ENCODE results near the gene WWP2.
"Not testable (repeated sequence)": the region's sequence is repeated elsewhere in the genome, so short reads cannot be mapped to it uniquely, and the experiment has no call there.

Gene WWP2

DNA sequence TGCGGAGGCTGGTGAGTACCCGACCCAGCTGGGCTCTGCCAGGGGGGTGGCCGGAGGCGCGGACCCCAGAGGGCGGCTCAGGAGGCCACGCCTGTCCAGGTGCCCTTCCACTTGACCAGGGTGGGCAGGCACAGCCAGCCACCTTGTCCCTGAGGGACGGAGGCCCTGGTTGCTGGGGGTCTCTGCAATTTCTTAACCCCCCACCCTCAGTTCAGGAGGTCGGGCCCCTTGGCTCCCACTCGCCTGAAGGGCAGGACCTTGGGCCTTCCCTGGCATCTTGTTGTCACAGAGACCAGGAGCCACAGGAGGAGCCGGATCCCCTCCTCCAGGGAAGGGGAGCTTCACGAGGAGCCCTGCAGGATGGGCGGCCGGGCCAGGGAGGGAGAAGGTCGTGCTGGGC is 190.0 kb downstream of the WWP2 start:
- not testable (repeated sequence) for DNase-seq

DNA sequence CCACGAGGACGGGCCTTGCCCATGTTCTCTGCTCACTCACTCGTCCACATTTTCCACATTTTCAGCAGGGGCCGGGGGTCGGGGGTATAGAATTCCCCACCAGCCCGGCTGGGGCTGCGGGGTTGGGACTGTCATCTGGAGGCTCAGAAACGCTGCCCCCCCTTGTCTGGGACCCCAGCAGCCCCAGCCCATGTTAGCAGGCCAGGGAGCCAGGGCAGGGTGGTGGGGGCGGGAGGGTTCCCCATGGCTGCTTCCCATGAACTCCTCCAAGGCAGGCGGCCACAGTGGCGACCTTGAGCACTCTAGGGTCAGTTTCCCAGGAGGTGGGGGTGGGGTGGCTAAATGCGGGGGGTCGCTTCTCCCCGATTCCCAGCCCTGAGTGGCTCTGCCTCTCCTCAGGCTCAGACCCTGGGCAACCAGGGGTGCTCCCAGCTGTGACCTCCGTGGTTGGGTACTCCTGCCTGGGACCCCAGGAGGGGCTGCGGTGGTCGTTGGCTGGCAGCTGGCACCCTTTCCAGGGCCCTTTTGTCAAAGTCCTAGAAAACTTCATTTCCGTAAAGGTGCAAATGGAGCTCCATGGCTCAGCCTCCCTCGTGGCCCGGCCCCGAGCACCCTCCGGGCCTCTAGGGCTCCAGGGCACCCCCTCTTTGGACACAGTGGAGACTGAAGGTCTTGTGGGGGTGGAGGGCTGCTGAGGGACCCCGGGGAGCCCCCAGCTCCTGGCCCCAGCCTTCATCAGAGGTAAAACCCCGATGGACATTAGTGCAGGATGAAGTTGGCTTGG is 190.6 kb downstream of the WWP2 start:
- DNase-seq = not testable (repeated sequence)

- DNase-seq = not testable (repeated sequence)
Measured at GRCh38 chr16:69954241-69954640, 192.1 kb downstream of the WWP2 start.

DNA sequence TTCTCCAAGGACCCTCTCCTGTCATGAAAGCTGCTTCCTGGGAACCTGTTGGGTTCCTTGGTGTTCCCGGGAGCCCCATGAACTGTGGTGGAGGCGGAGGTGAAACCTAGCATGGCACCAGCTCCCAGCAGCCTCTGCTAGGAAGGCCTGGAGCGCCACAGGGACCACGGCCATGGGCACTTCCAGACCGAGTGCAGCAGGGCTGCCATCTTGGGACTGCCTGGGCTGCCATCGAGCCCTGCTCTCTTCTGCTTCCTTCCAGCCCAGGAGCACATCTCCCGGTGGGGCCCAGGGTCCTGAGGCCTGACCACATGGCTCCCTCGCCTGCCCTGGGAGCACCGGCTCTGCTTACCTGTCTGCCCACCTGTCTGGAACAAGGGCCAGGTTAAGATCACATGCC is 201.2 kb downstream of the WWP2 start:
- not testable (repeated sequence) for DNase-seq

DNA sequence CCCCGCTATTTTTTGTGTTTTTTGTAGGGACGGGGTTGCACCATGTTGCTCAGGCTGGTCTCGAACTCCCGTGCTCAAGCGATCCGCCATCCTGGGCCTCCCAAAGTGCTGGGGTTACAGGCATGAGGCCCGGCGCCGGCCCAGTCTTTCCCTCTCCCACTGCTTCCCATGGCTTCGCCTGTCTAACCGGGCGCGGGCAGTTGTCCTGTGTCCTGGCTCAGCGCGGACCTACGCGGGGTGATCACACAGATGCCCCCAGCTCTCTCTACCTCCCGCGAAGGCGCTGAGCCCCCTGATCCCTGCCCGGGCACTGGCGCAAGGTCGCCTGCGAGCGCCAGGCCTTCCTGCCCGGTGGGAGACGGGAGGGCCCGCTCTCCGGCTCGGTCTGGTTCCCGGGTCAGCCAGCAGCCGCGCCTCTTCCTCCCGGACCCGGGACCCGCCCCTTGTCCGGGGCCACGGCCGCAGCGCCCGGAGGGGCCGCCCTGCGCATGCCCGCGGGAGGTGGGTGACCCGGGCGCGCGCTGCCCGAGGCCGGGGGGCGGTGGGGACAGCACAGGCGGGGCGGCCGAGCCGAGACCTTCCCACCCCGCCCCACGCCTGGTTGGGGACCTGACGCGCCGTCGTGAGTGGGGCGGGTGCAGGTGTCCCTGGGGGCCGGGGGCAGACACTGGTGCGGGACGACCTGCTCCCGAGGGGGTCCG is 203.0 kb downstream of the WWP2 start:
- not testable (repeated sequence) for DNase-seq

GRCh38 chr16:69965661-69966054 is 203.5 kb downstream of the WWP2 start:
- not testable (repeated sequence) for DNase-seq

- DNase-seq = not testable (repeated sequence)
Measured at GRCh38 chr16:69967688-69968087, 205.6 kb downstream of the WWP2 start.

DNA sequence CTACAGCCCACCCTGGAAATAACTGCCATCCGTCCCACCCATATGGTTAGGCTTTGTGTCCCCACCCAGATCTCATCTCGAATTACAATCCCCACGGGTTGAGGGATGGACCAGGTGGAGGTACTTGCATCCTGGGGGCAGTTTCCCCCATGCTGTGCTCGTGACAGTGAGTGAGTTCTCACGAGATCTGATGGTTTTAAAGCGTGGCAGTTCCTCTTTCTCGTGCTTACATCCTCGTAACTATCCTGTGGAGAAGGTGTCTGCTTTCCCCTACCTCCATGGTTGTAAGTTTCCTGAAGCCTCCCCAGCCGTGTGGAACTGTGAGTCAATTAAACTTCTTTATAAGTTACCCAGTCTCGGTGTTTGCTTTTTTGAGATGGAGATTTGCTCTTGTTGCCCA is 206.0 kb downstream of the WWP2 start:
- not testable (repeated sequence) for DNase-seq

DNA sequence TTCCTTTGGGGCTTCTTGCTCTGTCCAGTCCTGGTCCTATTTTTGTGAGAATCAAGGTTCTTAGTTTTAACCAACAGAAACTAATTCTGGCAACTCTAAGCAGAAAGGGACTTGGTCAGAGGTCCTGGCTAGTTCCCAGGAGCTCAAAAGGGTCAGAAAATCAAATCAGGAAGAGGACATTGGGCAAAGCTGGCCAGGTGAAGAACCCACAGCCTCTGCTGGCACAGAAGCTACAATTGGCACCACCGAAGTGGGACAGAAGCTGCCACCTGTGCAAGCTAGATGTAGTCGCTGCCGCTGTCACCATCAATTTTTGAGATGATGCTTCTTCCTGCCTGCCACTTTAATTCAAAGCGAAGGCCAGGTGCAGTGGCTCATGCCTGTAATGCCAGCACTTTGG is 207.5 kb downstream of the WWP2 start:
- not testable (repeated sequence) for DNase-seq

DNA sequence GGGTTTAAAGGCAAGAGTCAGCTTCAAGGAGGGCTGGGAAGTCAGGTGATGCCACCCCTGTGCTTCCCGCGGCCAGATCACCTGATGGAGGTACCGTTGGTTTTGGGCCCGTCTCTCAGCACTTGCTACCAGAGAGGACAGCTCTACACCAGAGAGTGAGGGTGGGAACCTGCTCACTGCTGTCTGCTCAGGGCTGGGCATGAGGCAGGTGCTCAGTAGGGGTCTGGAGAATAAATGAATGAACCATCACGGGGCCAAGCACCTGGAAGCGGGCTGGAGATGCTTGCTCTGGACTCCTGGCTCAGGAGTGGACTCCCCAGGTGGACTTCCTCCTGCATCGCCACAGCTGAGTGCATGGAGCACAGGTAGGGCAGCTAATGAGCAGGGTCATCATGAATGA is 210.0 kb downstream of the WWP2 start:
- DNase-seq = not testable (repeated sequence)

GRCh38 chr16:69972935-69973334 is 210.8 kb downstream of the WWP2 start:
- not testable (repeated sequence) for DNase-seq

DNA sequence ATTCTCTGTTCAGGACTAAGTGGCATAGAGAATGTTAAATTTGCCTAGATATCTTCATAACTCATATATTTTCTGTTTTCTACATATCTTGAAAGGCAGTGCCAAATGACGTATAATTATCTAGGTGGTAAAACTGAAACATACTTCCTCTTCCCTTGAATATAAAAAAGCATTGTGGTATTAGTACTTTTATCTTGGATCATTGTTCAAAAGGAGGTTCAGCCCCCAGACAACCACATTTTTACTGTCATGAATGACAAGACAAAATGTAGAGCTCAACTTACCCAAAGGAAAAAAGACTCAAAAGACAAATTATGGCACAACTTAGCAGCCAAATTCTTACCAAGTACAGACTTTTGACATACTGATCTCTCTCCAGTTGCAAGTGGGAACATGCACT is 223.1 kb downstream of the WWP2 start:
- not testable (repeated sequence) for DNase-seq

Data from CD4-positive, alpha-beta T cell treated with Interleukin-21 for 1 hour (primary cell).